ENCODE measurements around the gene CUL1.

DNA sequence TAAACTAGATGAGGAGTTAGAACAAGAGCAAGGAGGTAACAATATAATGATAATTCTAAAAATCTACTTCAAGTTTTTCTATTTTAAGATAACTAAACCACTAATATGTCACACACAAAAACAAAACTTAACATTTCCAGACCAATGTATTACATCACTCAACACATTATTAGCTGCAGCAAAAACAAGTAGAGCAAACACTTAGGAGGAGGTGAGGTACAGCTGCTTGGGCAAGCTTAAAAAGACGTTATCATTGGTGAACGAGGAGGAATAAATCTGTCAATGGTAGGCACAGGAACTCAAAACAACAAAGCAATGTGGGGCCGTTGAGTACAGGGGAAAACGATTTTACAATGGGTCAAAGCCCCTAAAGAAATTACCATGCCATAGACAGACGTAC lies 126.6 kb downstream of the CUL1 start:
- TF ChIP-seq POLR2A (IDR thresholded peaks at IDR 0.05) = no peak
- TF ChIP-seq CTCF (IDR thresholded peaks at IDR 0.05) = no peak
- TF ChIP-seq EP300 (IDR thresholded peaks at IDR 0.05) = no peak
- TF ChIP-seq POLR2AphosphoS5 (IDR thresholded peaks at IDR 0.05) = no peak

All from sigmoid colon (tissue), 4 donors.